Nephron (organoid): ENCODE data around the gene PHACTR4.

ENCODE experiments used
- H3K27ac Mint-ChIP-seq, 3 experiments: 2 replicates each; pipeline ENCODE4 v1.8.0; 2020; ENCODE audit warnings: mixed read lengths in 3 of 3, mild to moderate bottlenecking in 2 of 3, moderate library complexity in 1 of 3
- H3K27me3 Mint-ChIP-seq: 2 replicates; pipeline ENCODE4 v1.8.0; 2021; ENCODE audit warnings: low read depth, mild to moderate bottlenecking, moderate library complexity, mixed read lengths
- H3K36me3 Mint-ChIP-seq: 2 replicates; pipeline ENCODE4 v1.8.0; 2020; ENCODE audit warnings: low read depth, mixed read lengths
- H3K4me1 Mint-ChIP-seq: 2 replicates; pipeline ENCODE4 v1.8.0; 2020; ENCODE audit warnings: mixed read lengths
- H3K4me3 Mint-ChIP-seq, 3 experiments: 2 replicates each; pipeline ENCODE4 v1.8.0; 2020; ENCODE audit warnings: mild to moderate bottlenecking in 3 of 3, mixed read lengths in 3 of 3, moderate library complexity in 2 of 3
- H3K9me3 Mint-ChIP-seq: 2 replicates; pipeline ENCODE4 v1.8.0; 2020; ENCODE audit warnings: mixed read lengths
- CTCF ChIP-seq, 3 experiments: fragments of 200-600 bp; sonication (generic); IDR thresholded peaks; one replicate each; pipeline ENCODE4 v1.5.0; 2021; ENCODE audit warnings: antibody characterized with exemption in 3 of 3; ENCODE audit not compliant: unreplicated experiment in 3 of 3

PHACTR4 gene

GRCh38 chr1:28480308-28480707 is 110.8 kb downstream of the PHACTR4 start:
- H3K4me1 Mint-ChIP-seq = no peaks in the 10 kb centered on the region
- H3K27me3 Mint-ChIP-seq = no peaks in the 10 kb centered on the region
- no peaks in the 10 kb centered on the region for H3K9me3 Mint-ChIP-seq
- H3K4me3 Mint-ChIP-seq = no peak overlapping the region
- H3K27ac Mint-ChIP-seq = no peak overlapping the region
- H3K36me3 Mint-ChIP-seq = peaks cover 63% of the 10 kb centered on the region
- no peak for TF ChIP-seq CTCF (IDR thresholded peaks at IDR 0.05; ENCODE audit: unreplicated experiment in 3 of 3)

- no peaks in the 10 kb centered on the region for H3K4me1 Mint-ChIP-seq
- H3K27ac Mint-ChIP-seq = no peak overlapping the region
- no peak overlapping the region for H3K4me3 Mint-ChIP-seq
- no peaks in the 10 kb centered on the region for H3K9me3 Mint-ChIP-seq
- H3K27me3 Mint-ChIP-seq = no peaks in the 10 kb centered on the region
- peaks cover 60% of the 10 kb centered on the region for H3K36me3 Mint-ChIP-seq
- TF ChIP-seq CTCF (IDR thresholded peaks at IDR 0.05; ENCODE audit: unreplicated experiment in 3 of 3) = no peak
These were observed 112.6 kb downstream of the PHACTR4 start for GRCh38 chr1:28482138-28482537.

- Mint-ChIP-seq H3K27ac (no peak overlapping the region), H3K9me3 (no peaks in the 10 kb centered on the region), H3K4me3 (no peak overlapping the region), H3K36me3 (peaks cover 56% of the 10 kb centered on the region), H3K27me3 (no peaks in the 10 kb centered on the region), H3K4me1 (no peaks in the 10 kb centered on the region)
- TF ChIP-seq CTCF (IDR thresholded peaks at IDR 0.05; ENCODE audit: unreplicated experiment in 3 of 3) = no peak
These were observed 113.2 kb downstream of the PHACTR4 start for GRCh38 chr1:28482702-28483101.

- Mint-ChIP-seq H3K27me3 (no peaks in the 10 kb centered on the region), H3K4me1 (no peaks in the 10 kb centered on the region), H3K27ac (no peak overlapping the region), H3K4me3 (no peak overlapping the region), H3K9me3 (no peaks in the 10 kb centered on the region), H3K36me3 (peaks cover 61% of the 10 kb centered on the region)
- TF ChIP-seq CTCF (IDR thresholded peaks at IDR 0.05; ENCODE audit: unreplicated experiment in 3 of 3) = no peak
These were observed 125.2 kb downstream of the PHACTR4 start for GRCh38 chr1:28494737-28495136.

- Mint-ChIP-seq H3K9me3 (no peaks in the 10 kb centered on the region), H3K36me3 (peaks cover 38% of the 10 kb centered on the region), H3K4me3 (no peak overlapping the region), H3K27me3 (no peaks in the 10 kb centered on the region), H3K4me1 (no peaks in the 10 kb centered on the region), H3K27ac (no peak overlapping the region)
- TF ChIP-seq CTCF (IDR thresholded peaks at IDR 0.05; ENCODE audit: unreplicated experiment in 3 of 3) = no peak
These were observed 130.0 kb downstream of the PHACTR4 start for GRCh38 chr1:28499553-28499952.

GRCh38 chr1:28501925-28502324 is 132.4 kb downstream of the PHACTR4 start:
- no peak for TF ChIP-seq CTCF (IDR thresholded peaks at IDR 0.05; ENCODE audit: unreplicated experiment in 3 of 3)
- no peaks in the 10 kb centered on the region for H3K9me3 Mint-ChIP-seq
- H3K27me3 Mint-ChIP-seq = peaks cover 6% of the 10 kb centered on the region
- peak overlapping the region in 1 of 3 experiments; percentile 3 for H3K27ac Mint-ChIP-seq
- H3K4me1 Mint-ChIP-seq = peaks cover 12% of the 10 kb centered on the region
- H3K4me3 Mint-ChIP-seq = no peak overlapping the region
- H3K36me3 Mint-ChIP-seq = peaks cover 22% of the 10 kb centered on the region
